ENCODE data around the gene SOX12. TPM values are rescaled to one million over a fixed set of nuclear protein-coding genes. Genes with fewer than 3 reads are reported as not detected.
A peak's percentile ranks its signal among the peaks of the same experiment; 100 is the strongest.

Gene SOX12
- total RNA-seq, 1 experiment from 2014 or later, result 59.1 TPM

DNA sequence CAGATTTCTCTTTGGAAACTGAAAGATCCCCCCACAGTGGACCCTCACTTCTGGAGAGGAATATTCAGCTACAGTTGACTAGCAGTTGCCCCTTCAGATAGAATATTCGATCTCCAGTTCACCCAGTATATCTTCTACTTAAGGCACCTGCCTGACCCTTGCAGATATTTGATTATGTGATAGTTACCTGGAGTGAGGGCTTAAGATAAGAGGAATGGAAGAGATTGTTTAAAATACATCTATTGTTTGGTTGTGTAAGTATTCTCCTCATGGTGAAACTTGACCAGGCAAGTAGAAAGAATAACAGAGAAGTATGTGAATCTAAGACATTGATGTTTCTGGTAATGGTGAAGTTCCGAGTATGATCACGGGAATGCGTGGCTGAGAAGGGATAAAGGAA is 29.5 kb upstream of the SOX12 start (continued):
- TF ChIP-seq TP53 (CRISPR knock-in tag; IDR thresholded peaks at IDR 0.05), result no peak
- TF ChIP-seq AFF4 (CRISPR knock-in tag; IDR thresholded peaks at IDR 0.05; ENCODE audit: borderline replicate concordance), result no peak
- TF ChIP-seq ATF6 (CRISPR knock-in tag; IDR thresholded peaks at IDR 0.05), result no peak
- TF ChIP-seq HMGA2 (CRISPR knock-in tag; IDR thresholded peaks at IDR 0.05), result no peak
- no peak for TF ChIP-seq ZNF138 (CRISPR knock-in tag; conservative IDR thresholded peaks at IDR 0.05)

- H3K9me3 Mint-ChIP-seq, result peaks cover 5% of the 10 kb centered on the region; the same call in 1 of the 2 replicates
- peak within 1 kb of the TSS; percentile 100 for H3K4me3 Mint-ChIP-seq
- ATAC-seq (peak; percentile 82), DNase-seq (ENCODE audit: low spot score) (peak; percentile 88)
- ChIA-PET CTCF (interaction anchor here (1.0 to 6.5 kb wide), 5 partner anchors 13 to 33 kb away, joined by 3 to 55 read pairs (median 5); partner anchors contain the start of gene SOX12), POLR2A (interaction anchor here (1.0 to 6.3 kb wide), 5 partner anchors 12 to 89 kb away, joined by 3 to 110 read pairs (median 8); partner anchors contain the start of gene SOX12)
- peaks cover 13% of the 10 kb centered on the region for H3K36me3 Mint-ChIP-seq
- peaks cover 37% of the 10 kb centered on the region for H3K27me3 Mint-ChIP-seq (ENCODE audit: low read depth)
- peak within 1 kb of the TSS; percentile 100 for H3K27ac Mint-ChIP-seq
- H3K4me1 Mint-ChIP-seq, result peaks cover 43% of the 10 kb centered on the region
- TF ChIP-seq CDX4 (CRISPR knock-in tag; IDR thresholded peaks at IDR 0.05; ENCODE audit: borderline replicate concordance) (no peak), ZNF317 (CRISPR knock-in tag; IDR thresholded peaks at IDR 0.05; ENCODE audit: borderline replicate concordance, low read depth) (0 out of 2 replicates have a peak, but pooled peaks have one; percentile 8), E2F5 (CRISPR knock-in tag; IDR thresholded peaks at IDR 0.05) (peak; percentile 88), PRRX2 (CRISPR knock-in tag; IDR thresholded peaks at IDR 0.05) (no peak), GABPB1 (CRISPR knock-in tag; IDR thresholded peaks at IDR 0.05) (peak; percentile 90), TEAD1 (CRISPR knock-in tag; IDR thresholded peaks at IDR 0.05) (peak; percentile 81), ARID4B (CRISPR knock-in tag; IDR thresholded peaks at IDR 0.05; ENCODE audit: borderline replicate concordance) (peak; percentile 86; the same call in 1 of the 2 replicates), CREM (CRISPR knock-in tag; IDR thresholded peaks at IDR 0.05) (peak; percentile 77)
- TF ChIP-seq, protein P1, sequence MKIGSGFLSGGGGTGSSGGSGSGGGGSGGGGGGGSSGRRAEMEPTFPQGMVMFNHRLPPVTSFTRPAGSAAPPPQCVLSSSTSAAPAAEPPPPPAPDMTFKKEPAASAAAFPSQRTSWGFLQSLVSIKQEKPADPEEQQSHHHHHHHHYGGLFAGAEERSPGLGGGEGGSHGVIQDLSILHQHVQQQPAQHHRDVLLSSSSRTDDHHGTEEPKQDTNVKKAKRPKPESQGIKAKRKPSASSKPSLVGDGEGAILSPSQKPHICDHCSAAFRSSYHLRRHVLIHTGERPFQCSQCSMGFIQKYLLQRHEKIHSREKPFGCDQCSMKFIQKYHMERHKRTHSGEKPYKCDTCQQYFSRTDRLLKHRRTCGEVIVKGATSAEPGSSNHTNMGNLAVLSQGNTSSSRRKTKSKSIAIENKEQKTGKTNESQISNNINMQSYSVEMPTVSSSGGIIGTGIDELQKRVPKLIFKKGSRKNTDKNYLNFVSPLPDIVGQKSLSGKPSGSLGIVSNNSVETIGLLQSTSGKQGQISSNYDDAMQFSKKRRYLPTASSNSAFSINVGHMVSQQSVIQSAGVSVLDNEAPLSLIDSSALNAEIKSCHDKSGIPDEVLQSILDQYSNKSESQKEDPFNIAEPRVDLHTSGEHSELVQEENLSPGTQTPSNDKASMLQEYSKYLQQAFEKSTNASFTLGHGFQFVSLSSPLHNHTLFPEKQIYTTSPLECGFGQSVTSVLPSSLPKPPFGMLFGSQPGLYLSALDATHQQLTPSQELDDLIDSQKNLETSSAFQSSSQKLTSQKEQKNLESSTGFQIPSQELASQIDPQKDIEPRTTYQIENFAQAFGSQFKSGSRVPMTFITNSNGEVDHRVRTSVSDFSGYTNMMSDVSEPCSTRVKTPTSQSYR (CRISPR knock-in tag; IDR thresholded peaks at IDR 0.05), result peak; percentile 76; the same call in 1 of the 2 replicates
- TF ChIP-seq, protein P2, sequence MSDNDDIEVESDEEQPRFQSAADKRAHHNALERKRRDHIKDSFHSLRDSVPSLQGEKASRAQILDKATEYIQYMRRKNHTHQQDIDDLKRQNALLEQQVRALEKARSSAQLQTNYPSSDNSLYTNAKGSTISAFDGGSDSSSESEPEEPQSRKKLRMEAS (CRISPR knock-in tag; IDR thresholded peaks at IDR 0.05), result peak; percentile 95
- TF ChIP-seq, protein P3, sequence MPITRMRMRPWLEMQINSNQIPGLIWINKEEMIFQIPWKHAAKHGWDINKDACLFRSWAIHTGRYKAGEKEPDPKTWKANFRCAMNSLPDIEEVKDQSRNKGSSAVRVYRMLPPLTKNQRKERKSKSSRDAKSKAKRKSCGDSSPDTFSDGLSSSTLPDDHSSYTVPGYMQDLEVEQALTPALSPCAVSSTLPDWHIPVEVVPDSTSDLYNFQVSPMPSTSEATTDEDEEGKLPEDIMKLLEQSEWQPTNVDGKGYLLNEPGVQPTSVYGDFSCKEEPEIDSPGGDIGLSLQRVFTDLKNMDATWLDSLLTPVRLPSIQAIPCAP (CRISPR knock-in tag; IDR thresholded peaks at IDR 0.05), result peak; percentile 58
Observed at GRCh38 chr20:297098-297924, 28.0 kb upstream of the SOX12 start, which contains the start of gene ZCCHC3. ZCCHC3 (plus strand) TSS chr20:297570; CDS start chr20:297587, 17 bp downstream.

Measured in WTC11 (cell line).